Smooth muscle cell (in vitro differentiated cells): ENCODE measurements around the gene WNT2B. TPM values are rescaled to one million over a fixed set of nuclear protein-coding genes. Genes with fewer than 3 reads are reported as not detected.

ENCODE experiments used
- DNase-seq: peaks from one replicate; lab custom pipeline; 2025; ENCODE audit not compliant: unreplicated experiment; lab: John Stamatoyannopoulos, UW
- H2AFZ ChIP-seq: fragments of 200-600 bp; sonication (generic); 2 replicates; pipeline ENCODE4 v1.6.0; 2016; ENCODE audit warnings: antibody characterized with exemption, low read depth, mild to moderate bottlenecking
- H3F3A ChIP-seq: fragments of 200-600 bp; sonication (generic); 2 replicates; pipeline ENCODE4 v1.6.0; 2017; ENCODE audit warnings: antibody characterized with exemption, low read depth
- H3K27ac ChIP-seq: fragments of 200-600 bp; sonication (generic); 2 replicates; pipeline ENCODE4 v1.5.1; 2016; ENCODE audit warnings: low read depth, mild to moderate bottlenecking
- H3K27me3 ChIP-seq: fragments of 200-600 bp; sonication (generic); 2 replicates; pipeline ENCODE4 v1.6.1; 2016; ENCODE audit warnings: low read depth, mild to moderate bottlenecking
- H3K36me3 ChIP-seq: fragments of 200-600 bp; sonication (generic); 2 replicates; pipeline ENCODE4 v1.5.1; 2016; ENCODE audit warnings: low read depth
- H3K4me1 ChIP-seq: fragments of 200-600 bp; sonication (generic); 2 replicates; pipeline ENCODE4 v1.5.1; 2016; ENCODE audit warnings: low read depth
- H3K4me2 ChIP-seq: fragments of 200-600 bp; sonication (generic); 2 replicates; pipeline ENCODE4 v1.6.0; 2016; ENCODE audit warnings: mild to moderate bottlenecking
- H3K4me3 ChIP-seq: fragments of 200-600 bp; sonication (generic); 2 replicates; pipeline ENCODE4 v1.5.1; 2016; ENCODE audit warnings: mild to moderate bottlenecking
- H3K79me2 ChIP-seq: fragments of 200-600 bp; sonication (generic); 2 replicates; pipeline ENCODE4 v1.6.0; 2016; ENCODE audit warnings: low read depth, mild to moderate bottlenecking
- H3K9ac ChIP-seq: fragments of 200-600 bp; sonication (generic); 2 replicates; pipeline ENCODE4 v1.6.0; 2016; ENCODE audit warnings: low read depth
- H3K9me3 ChIP-seq: fragments of 200-600 bp; sonication (generic); replicated peaks from 2 replicates; pipeline ENCODE4 v1.5.1; 2016; ENCODE audit warnings: low read depth
- H4K20me1 ChIP-seq: fragments of 200-600 bp; sonication (generic); 2 replicates; pipeline ENCODE4 v1.6.0; 2016; ENCODE audit warnings: low read depth
- CTCF ChIP-seq: fragments of 200-600 bp; sonication (generic); IDR thresholded peaks from 2 replicates; pipeline ENCODE4 v1.5.1; 2017; ENCODE audit warnings: borderline replicate concordance, mild to moderate bottlenecking, antibody characterized with exemption; ENCODE audit not compliant: insufficient read depth, poor library complexity, severe bottlenecking
- WGBS: methylation state at CpG from one replicate; pipeline ENCODE4 v1.1.7; 2016; ENCODE audit warnings: low lambda C conversion rate; 5-methylcytosine and 5-hydroxymethylcytosine counted together
- polyA plus RNA-seq: library from polyadenylated mRNA; unstranded; fragments of >200 nt; fragmentation: Nextera tagmentation; extraction: Ambion mirVana; gene quantifications from 2 replicates; pipeline ENCODE4 v1.2.1, GENCODE V29; 2016
- total RNA-seq: library from RNA; depleted of rRNA; stranded (reverse); fragments of >200 nt; gene quantifications from 2 replicates; pipeline ENCODE4 v1.2.3, GENCODE V29; 2014

The WNT2B gene
- total and polyA plus RNA-seq, 2 experiments from 2014 or later, result 0.41 to 1.8 TPM

GRCh38 chr1:112558634-112559033 is 49.9 kb downstream of the WNT2B start:
- no peak overlapping the region for H3K4me3 ChIP-seq
- peaks cover 13% of the 10 kb centered on the region for H3K4me1 ChIP-seq
- peak overlapping the region; percentile 26 for H3K27ac ChIP-seq
- no peaks in the 10 kb centered on the region for H3K27me3 ChIP-seq
- TF ChIP-seq CTCF, result no peak
- DNase-seq, result no peak
- H4K20me1 ChIP-seq, result no peaks in the 10 kb centered on the region
- no peaks in the 10 kb centered on the region for H3K79me2 ChIP-seq
- peak overlapping the region; percentile 2 for H3K4me2 ChIP-seq
- H3K9me3 ChIP-seq, result no peaks in the 10 kb centered on the region
- no peak overlapping the region for H2AFZ ChIP-seq
- no peaks in the 10 kb centered on the region for H3K36me3 ChIP-seq
- H3K9ac ChIP-seq, result no peak overlapping the region
- whole genome bisulfite sequencing, result 30% methylated on average over 3 of the region's 3 CpGs
- H3F3A ChIP-seq, result no peaks in the 10 kb centered on the region

GRCh38 chr1:112563341-112563740 is 54.6 kb downstream of the WNT2B start:
- Histone ChIP-seq H3K4me2 (no peak overlapping the region), H3K4me3 (no peak overlapping the region), H3K27me3 (no peaks in the 10 kb centered on the region), H3K79me2 (no peaks in the 10 kb centered on the region), H3F3A (no peaks in the 10 kb centered on the region), H3K9me3 (no peaks in the 10 kb centered on the region), H3K36me3 (peaks cover 3% of the 10 kb centered on the region), H2AFZ (no peak overlapping the region), H3K27ac (no peak overlapping the region), H3K4me1 (peaks cover 8% of the 10 kb centered on the region), H3K9ac (no peak overlapping the region), H4K20me1 (no peaks in the 10 kb centered on the region)
- DNase-seq, result no peak
- TF ChIP-seq CTCF, result no peak

GRCh38 chr1:112564081-112564480 is 55.3 kb downstream of the WNT2B start:
- no peak for TF ChIP-seq CTCF
- H3K27ac ChIP-seq, result no peak overlapping the region
- no peaks in the 10 kb centered on the region for H3K9me3 ChIP-seq
- no peak overlapping the region for H3K4me2 ChIP-seq
- no peak overlapping the region for H2AFZ ChIP-seq
- H3K4me1 ChIP-seq, result peaks cover under 1% of the 10 kb centered on the region
- no peak overlapping the region for H3K9ac ChIP-seq
- H3K27me3 ChIP-seq, result no peaks in the 10 kb centered on the region
- no peaks in the 10 kb centered on the region for H3F3A ChIP-seq
- no peaks in the 10 kb centered on the region for H4K20me1 ChIP-seq
- no peak overlapping the region for H3K4me3 ChIP-seq
- no peak for DNase-seq
- no peaks in the 10 kb centered on the region for H3K79me2 ChIP-seq
- peaks cover 3% of the 10 kb centered on the region for H3K36me3 ChIP-seq
- 96% methylated on average over 1 of the region's 1 CpG for WGBS

GRCh38 chr1:112565800-112566199 is 57.0 kb downstream of the WNT2B start:
- H3K27me3 ChIP-seq, result no peaks in the 10 kb centered on the region
- no peak for DNase-seq
- no peak overlapping the region for H3K4me3 ChIP-seq
- 87% methylated on average over 1 of the region's 1 CpG for WGBS
- no peaks in the 10 kb centered on the region for H3K79me2 ChIP-seq
- no peak overlapping the region for H3K27ac ChIP-seq
- no peak overlapping the region for H3K9ac ChIP-seq
- no peak overlapping the region for H3K4me2 ChIP-seq
- no peak for TF ChIP-seq CTCF
- no peaks in the 10 kb centered on the region for H4K20me1 ChIP-seq
- no peak overlapping the region for H2AFZ ChIP-seq
- peaks cover 3% of the 10 kb centered on the region for H3K36me3 ChIP-seq
- H3F3A ChIP-seq, result no peaks in the 10 kb centered on the region
- no peaks in the 10 kb centered on the region for H3K4me1 ChIP-seq
- no peaks in the 10 kb centered on the region for H3K9me3 ChIP-seq
